Endodermal cell (in vitro differentiated cells): Measurements from ENCODE around the gene ROBO4. TPM values are rescaled to one million over a fixed set of nuclear protein-coding genes. Genes with fewer than 3 reads are reported as not detected.

ENCODE experiments used
- DNase-seq: peaks from one replicate; pipeline ENCODE4 v3.0.0-alpha.2; 2017
- H3K27ac ChIP-seq: 2 replicates; pipeline ENCODE4 v1.5.1; 2013; ENCODE audit warnings: mild to moderate bottlenecking, low read depth, low read length, moderate library complexity
- H3K27me3 ChIP-seq: 2 replicates; pipeline ENCODE4 v1.6.1; 2013; ENCODE audit warnings: mild to moderate bottlenecking, low read length, moderate library complexity; ENCODE audit not compliant: insufficient read depth, control insufficient read depth, poor library complexity, severe bottlenecking
- H3K36me3 ChIP-seq: 2 replicates; pipeline ENCODE4 v1.7.0; 2013; ENCODE audit warnings: mild to moderate bottlenecking, low read length, moderate library complexity; ENCODE audit not compliant: control insufficient read depth, insufficient read depth
- H3K4me1 ChIP-seq: one replicate; pipeline ENCODE4 v1.7.0; 2013; ENCODE audit warnings: low read length; ENCODE audit not compliant: control insufficient read depth, insufficient read depth
- H3K4me3 ChIP-seq: 2 replicates; pipeline ENCODE4 v1.5.1; 2013; ENCODE audit warnings: mild to moderate bottlenecking, low read length, moderate library complexity
- H3K9ac ChIP-seq: 2 replicates; pipeline ENCODE4 v1.6.1; 2013; ENCODE audit warnings: mild to moderate bottlenecking, low read length, moderate library complexity; ENCODE audit not compliant: poor library complexity, severe bottlenecking; ENCODE audit errors: extremely low read depth
- H3K9me3 ChIP-seq: 2 replicates; pipeline ENCODE4 v1.6.1; 2013; ENCODE audit warnings: mild to moderate bottlenecking, low read length, moderate library complexity; ENCODE audit not compliant: control insufficient read depth
- H3K27ac Mint-ChIP-seq: 2 replicates; pipeline ENCODE4 v1.8.0; 2020; ENCODE audit warnings: mixed read lengths
- H3K27me3 Mint-ChIP-seq: 2 replicates; pipeline ENCODE4 v1.8.0; 2021; ENCODE audit warnings: mild to moderate bottlenecking, mixed read lengths; ENCODE audit not compliant: insufficient read depth
- H3K36me3 Mint-ChIP-seq: 2 replicates; pipeline ENCODE4 v1.8.0; 2020; ENCODE audit warnings: low read depth, mixed read lengths
- H3K4me1 Mint-ChIP-seq: 2 replicates; pipeline ENCODE4 v1.8.0; 2020; ENCODE audit warnings: mixed read lengths
- H3K4me3 Mint-ChIP-seq: 2 replicates; pipeline ENCODE4 v1.8.0; 2020; ENCODE audit warnings: mild to moderate bottlenecking, moderate library complexity, mixed read lengths
- H3K9me3 Mint-ChIP-seq: 2 replicates; pipeline ENCODE4 v1.8.0; 2020; ENCODE audit warnings: mild to moderate bottlenecking, mixed read lengths
- WGBS, 2 experiments: methylation state at CpG; one replicate each; pipeline versions ENCODE4 v1.1.5 to v1.1.7; 2013; ENCODE audit warnings: missing lambda C conversion rate in 2 of 2, mixed read lengths in 1 of 2; ENCODE audit not compliant: insufficient coverage in 1 of 2, insufficient read length in 1 of 2; 5-methylcytosine and 5-hydroxymethylcytosine counted together
- total RNA-seq, 2 donors: library from RNA; stranded (reverse); fragmentation: NEBNext Ultra II Directional in 1 of 2; extraction: Animal tissue kit (Norgen Biotek cat#: 25700) in 1 of 2; gene quantifications; 2 replicates in 1 of 2; 3 replicates in 1 of 2; pipeline ENCODE4 v1.2.1, GENCODE V29; 2021
- TF ChIP-seq, protein P1 (sequence below): fragments of 200-600 bp; sonication (generic); conservative IDR thresholded peaks from 2 replicates; pipeline ENCODE4 v1.5.0; 2021; ENCODE audit warnings: antibody characterized with exemption, mild to moderate bottlenecking

The ROBO4 gene
- total RNA-seq, 2 donors from 2014 or later: 0.59 TPM; not detected in 1

DNA sequence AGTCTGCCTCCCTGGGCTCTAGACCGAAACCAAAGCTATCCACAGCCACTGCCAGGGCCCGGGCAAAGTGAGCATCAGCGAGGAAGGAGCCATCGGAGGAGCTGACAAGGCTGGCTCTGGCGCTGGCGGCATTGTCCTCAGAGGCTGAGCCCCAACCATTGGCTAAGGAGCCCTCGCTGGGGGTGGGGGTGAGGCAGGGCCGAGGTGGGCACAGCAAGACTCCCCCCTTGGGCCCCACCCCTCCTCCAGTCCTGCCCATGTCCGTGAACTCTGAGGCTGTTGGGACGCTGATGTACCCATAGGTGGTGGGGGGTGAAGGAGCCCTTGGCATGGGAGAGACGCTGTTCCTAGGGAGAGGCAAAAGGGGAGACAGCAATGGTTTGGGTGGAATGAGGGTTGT, 11.2 kb downstream of the ROBO4 start:
- no peaks in the 10 kb centered on the region for H3K9me3 ChIP-seq
- no peaks in the 10 kb centered on the region for H3K9me3 Mint-ChIP-seq
- H3K4me3 Mint-ChIP-seq: no peak overlapping the region
- peaks cover 44% of the 10 kb centered on the region for H3K27me3 Mint-ChIP-seq
- H3K4me1 Mint-ChIP-seq: no peaks in the 10 kb centered on the region
- no peaks in the 10 kb centered on the region for H3K36me3 ChIP-seq
- WGBS, 2 experiments: 86 to 89% methylated on average over 5 to 11 of the region's 11 CpGs
- no peaks in the 10 kb centered on the region for H3K36me3 Mint-ChIP-seq
- H3K27me3 ChIP-seq: peaks cover 29% of the 10 kb centered on the region
- no peak overlapping the region for H3K4me3 ChIP-seq
- H3K4me1 ChIP-seq: no peaks in the 10 kb centered on the region
- H3K27ac Mint-ChIP-seq: no peak overlapping the region
- TF ChIP-seq, protein P1, sequence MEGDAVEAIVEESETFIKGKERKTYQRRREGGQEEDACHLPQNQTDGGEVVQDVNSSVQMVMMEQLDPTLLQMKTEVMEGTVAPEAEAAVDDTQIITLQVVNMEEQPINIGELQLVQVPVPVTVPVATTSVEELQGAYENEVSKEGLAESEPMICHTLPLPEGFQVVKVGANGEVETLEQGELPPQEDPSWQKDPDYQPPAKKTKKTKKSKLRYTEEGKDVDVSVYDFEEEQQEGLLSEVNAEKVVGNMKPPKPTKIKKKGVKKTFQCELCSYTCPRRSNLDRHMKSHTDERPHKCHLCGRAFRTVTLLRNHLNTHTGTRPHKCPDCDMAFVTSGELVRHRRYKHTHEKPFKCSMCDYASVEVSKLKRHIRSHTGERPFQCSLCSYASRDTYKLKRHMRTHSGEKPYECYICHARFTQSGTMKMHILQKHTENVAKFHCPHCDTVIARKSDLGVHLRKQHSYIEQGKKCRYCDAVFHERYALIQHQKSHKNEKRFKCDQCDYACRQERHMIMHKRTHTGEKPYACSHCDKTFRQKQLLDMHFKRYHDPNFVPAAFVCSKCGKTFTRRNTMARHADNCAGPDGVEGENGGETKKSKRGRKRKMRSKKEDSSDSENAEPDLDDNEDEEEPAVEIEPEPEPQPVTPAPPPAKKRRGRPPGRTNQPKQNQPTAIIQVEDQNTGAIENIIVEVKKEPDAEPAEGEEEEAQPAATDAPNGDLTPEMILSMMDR: no peak
- H3K9ac ChIP-seq: no peak overlapping the region
- peak; percentile 42 for DNase-seq
- no peak overlapping the region for H3K27ac ChIP-seq

DNA sequence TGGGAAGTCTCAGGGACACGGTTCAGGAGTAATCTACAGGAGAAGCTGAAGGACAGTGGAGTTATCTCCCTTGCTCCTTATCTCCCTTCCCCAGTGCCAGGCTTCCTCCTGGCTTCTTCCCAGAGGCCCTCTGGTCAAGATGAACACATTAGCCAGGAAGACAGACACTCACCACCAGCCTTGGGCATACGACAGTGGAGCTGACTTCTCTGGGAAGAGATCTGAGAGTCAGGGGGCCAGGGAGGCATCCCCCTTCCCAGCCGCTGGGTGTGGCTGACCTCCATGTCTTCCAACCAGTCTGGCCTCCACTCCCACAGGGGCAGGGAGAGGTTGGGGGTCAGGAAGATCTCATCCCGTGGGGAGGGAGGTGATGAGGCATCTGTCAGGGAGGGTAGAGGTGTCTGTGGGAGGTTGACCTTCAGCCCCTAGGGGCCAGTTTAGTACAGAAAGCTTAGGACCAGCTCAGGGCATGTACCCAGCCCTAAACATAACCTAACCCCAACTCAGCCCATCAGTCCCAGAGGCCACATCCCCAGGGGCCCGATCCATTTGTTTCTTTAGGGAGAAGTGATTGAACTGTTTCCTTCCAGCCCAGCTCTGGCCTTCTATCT, 12.7 kb downstream of the ROBO4 start:
- H3K27me3 Mint-ChIP-seq: peaks cover 44% of the 10 kb centered on the region
- no peak overlapping the region for H3K27ac Mint-ChIP-seq
- TF ChIP-seq, protein P1: no peak
- peak; percentile 21 for DNase-seq
- 82 to 92% methylated on average over 2 to 5 of the region's 5 CpGs for WGBS, 2 experiments
- H3K27ac ChIP-seq: no peak overlapping the region
- no peak overlapping the region for H3K9ac ChIP-seq
- H3K4me1 ChIP-seq: no peaks in the 10 kb centered on the region
- H3K4me3 Mint-ChIP-seq: no peak overlapping the region
- peaks cover 28% of the 10 kb centered on the region for H3K27me3 ChIP-seq
- no peak overlapping the region for H3K4me3 ChIP-seq
- no peaks in the 10 kb centered on the region for H3K4me1 Mint-ChIP-seq
- no peaks in the 10 kb centered on the region for H3K36me3 Mint-ChIP-seq
- no peaks in the 10 kb centered on the region for H3K9me3 ChIP-seq
- H3K36me3 ChIP-seq: no peaks in the 10 kb centered on the region
- no peaks in the 10 kb centered on the region for H3K9me3 Mint-ChIP-seq

DNA sequence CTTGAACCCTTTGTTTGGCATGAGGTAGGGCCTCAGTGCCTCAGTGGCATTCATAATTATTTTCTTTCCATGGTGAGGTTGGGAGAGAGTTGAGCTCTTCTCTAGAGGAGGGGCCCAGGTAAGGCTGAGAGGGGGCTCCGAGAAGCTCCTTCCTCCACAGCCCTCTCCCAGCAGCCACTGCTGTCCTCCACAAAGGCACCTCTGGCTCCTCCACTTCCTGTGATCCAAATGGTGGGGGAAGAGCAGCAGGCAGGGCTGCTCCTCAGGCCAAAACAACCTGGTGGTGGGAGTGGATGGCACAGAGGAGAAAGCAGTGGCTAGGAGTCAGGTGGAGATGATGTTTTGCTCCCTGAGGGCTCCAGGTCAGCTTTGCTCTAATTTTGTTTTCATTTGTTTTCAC, 13.3 kb downstream of the ROBO4 start:
- DNase-seq: peak; percentile 32
- Mint-ChIP-seq H3K27ac (no peak overlapping the region), H3K9me3 (no peaks in the 10 kb centered on the region), H3K4me1 (no peaks in the 10 kb centered on the region), H3K27me3 (peaks cover 39% of the 10 kb centered on the region), H3K4me3 (no peak overlapping the region), H3K36me3 (peaks cover 1% of the 10 kb centered on the region)
- Histone ChIP-seq H3K27ac (no peak overlapping the region), H3K36me3 (no peaks in the 10 kb centered on the region), H3K9ac (no peak overlapping the region), H3K4me1 (no peaks in the 10 kb centered on the region), H3K4me3 (no peak overlapping the region), H3K9me3 (no peaks in the 10 kb centered on the region), H3K27me3 (peaks cover 22% of the 10 kb centered on the region)
- TF ChIP-seq, protein P1: no peak
- WGBS, 2 experiments: 100% methylated on average over 1 of the region's 1 CpG; no CpG with 5 or more reads in 1 of the 2 experiments
